Activated CD8-positive, alpha-beta memory T cell treated with anti-CD3 and anti-CD28 coated beads, Interleukin-2, amount 10 ng/mL, durations not matched to agents 7 days and 5 days (primary cell): ENCODE data around the gene SVBP. TPM values are rescaled to one million over a fixed set of nuclear protein-coding genes. Genes with fewer than 3 reads are reported as not detected.

Experiments used
- ATAC-seq: fragments of 150-1000 bp; cut with Tn5 transposase; one replicate; pipeline ENCODE4 v1.10.0; 2021; ENCODE audit warnings: moderate library complexity
- CTCF ChIA-PET: fragments of 350-600 bp; sonication (Branson Sonifier 250); formaldehyde crosslinking; loops from one replicate; lab custom pipeline; 2021; ENCODE audit warnings: antibody characterized with exemption; lab: Charles Lee
- DNase-seq: peaks from one replicate; pipeline ENCODE4 v3.0.0-alpha.2; 2020
- H3K27ac Mint-ChIP-seq: one replicate; pipeline ENCODE4 v1.8.0; 2021; ENCODE audit warnings: mild to moderate bottlenecking, mixed read lengths
- H3K27me3 Mint-ChIP-seq: one replicate; pipeline ENCODE4 v1.8.0; 2021; ENCODE audit warnings: mixed read lengths
- H3K36me3 Mint-ChIP-seq: one replicate; pipeline ENCODE4 v1.8.0; 2021; ENCODE audit warnings: mild to moderate bottlenecking, mixed read lengths
- H3K4me1 Mint-ChIP-seq: one replicate; pipeline ENCODE4 v1.8.0; 2021; ENCODE audit warnings: mixed read lengths
- H3K4me3 Mint-ChIP-seq: one replicate; pipeline ENCODE4 v1.8.0; 2021; ENCODE audit warnings: mild to moderate bottlenecking, moderate library complexity, mixed read lengths
- H3K9me3 Mint-ChIP-seq: one replicate; pipeline ENCODE4 v1.8.0; 2022; ENCODE audit warnings: low read depth, mixed read lengths
- total RNA-seq, 2 experiments: library from RNA; stranded (reverse); gene quantifications; one replicate each; pipeline ENCODE4 v1.2.3, GENCODE V29; 2021

The SVBP gene
- total RNA-seq, 2 experiments from 2014 or later = 11.5 to 14.8 TPM

DNA sequence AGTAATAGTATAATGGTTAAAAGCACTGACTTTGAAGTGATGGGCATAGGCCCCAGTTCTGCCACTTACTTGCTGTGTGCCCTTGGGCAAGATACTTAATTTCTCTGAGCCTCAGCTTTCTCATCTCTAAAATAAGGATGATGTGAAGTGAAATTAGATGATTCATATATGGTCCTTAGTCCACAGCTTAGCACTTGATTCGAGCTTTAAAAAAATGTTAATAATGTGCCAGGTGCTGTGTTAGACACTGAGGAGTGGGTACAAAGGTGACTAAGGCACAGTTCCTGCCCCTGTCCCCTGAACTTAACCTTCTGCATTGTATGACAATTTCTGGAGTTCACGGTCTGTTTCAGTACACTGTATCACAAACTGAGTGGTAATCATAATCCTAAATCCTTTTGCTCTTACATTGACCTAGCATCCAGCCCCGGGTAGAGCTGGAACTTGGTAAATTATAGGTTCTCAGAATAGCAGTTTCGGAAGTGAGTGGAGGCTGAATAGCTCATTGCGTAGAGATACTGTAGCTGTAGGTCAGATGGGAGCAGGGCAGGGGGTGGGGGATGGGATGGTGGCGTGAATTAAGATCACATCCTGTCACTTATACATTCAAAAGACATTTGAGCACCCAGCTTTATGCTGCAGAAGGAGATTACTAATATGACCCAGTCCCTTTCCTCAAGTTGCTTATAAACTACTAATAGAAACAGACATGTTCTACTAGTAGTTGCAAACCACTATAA lies 30.7 kb upstream of the SVBP start:
- H3K27me3 Mint-ChIP-seq = no peaks in the 10 kb centered on the region
- H3K27ac Mint-ChIP-seq = peak overlapping the region; percentile 81
- H3K9me3 Mint-ChIP-seq = peaks cover 2% of the 10 kb centered on the region
- DNase-seq (peak; percentile 61), ATAC-seq (no peak)
- peak overlapping the region; percentile 91 for H3K4me3 Mint-ChIP-seq
- H3K4me1 Mint-ChIP-seq = peaks cover 34% of the 10 kb centered on the region
- H3K36me3 Mint-ChIP-seq = peaks cover 38% of the 10 kb centered on the region
- CTCF ChIA-PET = interaction anchor here (1.0 to 3.5 kb wide), 13 partner anchors 13 to 225 kb away, joined by 3 to 19 read pairs (median 9); partner anchors contain the start of genes C1orf50, ERMAP and P3H1

DNA sequence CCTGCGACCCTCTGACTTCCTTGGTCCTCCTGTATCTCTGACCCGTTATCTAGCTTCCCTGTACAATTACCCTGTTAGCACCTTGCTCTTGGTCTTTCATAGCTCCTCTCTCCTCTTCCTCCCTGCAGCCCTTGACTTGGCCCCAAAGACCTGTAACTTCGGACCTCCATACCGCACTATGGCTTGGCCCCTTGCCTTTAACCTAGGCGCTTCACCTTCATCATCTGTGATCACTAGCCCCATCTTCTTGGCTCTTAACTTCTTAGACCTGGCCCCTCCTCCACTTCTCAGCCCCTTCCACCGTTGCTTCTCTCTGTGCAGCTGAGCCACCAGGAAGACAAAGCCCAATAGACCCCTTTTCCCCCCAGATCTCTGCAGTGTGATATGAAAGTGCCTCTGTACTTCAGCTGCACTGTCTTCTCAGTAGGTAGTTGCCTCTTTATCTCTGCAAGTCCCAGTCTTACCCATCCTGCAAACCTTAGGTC lies 30.0 kb upstream of the SVBP start:
- peaks cover 33% of the 10 kb centered on the region for H3K36me3 Mint-ChIP-seq
- no peak for DNase-seq
- ATAC-seq = no peak
- H3K9me3 Mint-ChIP-seq = peaks cover 2% of the 10 kb centered on the region
- H3K4me1 Mint-ChIP-seq = peaks cover 34% of the 10 kb centered on the region
- peak overlapping the region; percentile 91 for H3K4me3 Mint-ChIP-seq
- CTCF ChIA-PET = interaction anchor here (1.0 to 3.5 kb wide), 14 partner anchors 13 to 226 kb away, joined by 3 to 19 read pairs (median 10); partner anchors contain the start of genes C1orf50, ERMAP, P3H1 and SVBP
- H3K27me3 Mint-ChIP-seq = no peaks in the 10 kb centered on the region
- H3K27ac Mint-ChIP-seq = peak overlapping the region; percentile 81

DNA sequence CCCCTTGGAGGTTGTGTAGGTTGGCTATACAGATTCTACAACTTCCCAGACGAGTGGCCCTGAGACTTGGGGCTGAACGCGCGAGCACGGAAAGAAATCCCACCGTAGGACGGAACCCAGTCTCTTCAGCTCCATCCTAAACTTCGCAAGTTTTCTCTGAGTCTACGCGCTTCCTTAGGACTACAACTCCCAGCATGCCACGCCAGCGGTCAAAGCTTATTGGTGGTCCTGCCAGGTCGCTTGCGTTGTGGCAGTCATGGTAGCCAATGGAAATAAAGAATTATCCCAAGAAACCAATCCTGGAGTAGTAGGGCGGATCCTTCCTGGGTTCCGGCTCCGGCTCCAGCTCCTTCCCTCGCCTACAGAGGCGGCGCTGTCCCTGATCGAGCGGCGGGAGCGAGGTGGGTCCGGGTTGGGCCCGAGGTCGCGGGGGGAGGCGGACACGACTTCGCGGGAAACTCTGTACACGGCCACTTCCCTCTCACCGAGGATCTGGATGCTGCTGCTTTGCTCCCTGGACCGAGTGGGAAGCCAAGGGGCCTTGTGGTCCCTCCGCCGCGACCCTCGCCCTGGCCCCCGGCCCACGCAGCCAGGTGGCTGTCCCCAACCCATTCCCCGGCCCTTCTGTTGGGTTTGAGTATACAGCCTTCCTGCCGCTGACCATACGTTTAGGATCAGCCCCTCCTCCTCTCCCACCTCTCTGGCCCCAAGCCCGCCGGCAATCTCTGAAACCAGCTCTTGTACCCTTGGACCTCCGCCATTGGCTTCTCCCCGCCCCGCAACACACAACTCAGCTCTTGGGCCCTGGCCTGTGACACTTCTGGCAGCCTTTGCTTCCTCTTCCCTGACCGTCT lies 29.3 kb upstream of the SVBP start, which contains the start of gene ZNF691:
Gene ZNF691 (plus strand): TSS at position 357 of the 854 bp plus-strand sequence. CDS start 3,046 bp downstream, outside the sequence.
- H3K27ac Mint-ChIP-seq = peak within 1 kb of the TSS; percentile 81
- H3K27me3 Mint-ChIP-seq = no peaks in the 10 kb centered on the region
- ATAC-seq (peak; percentile 98), DNase-seq (peak; percentile 96)
- peak within 1 kb of the TSS; percentile 91 for H3K4me3 Mint-ChIP-seq
- peaks cover 34% of the 10 kb centered on the region for H3K4me1 Mint-ChIP-seq
- H3K36me3 Mint-ChIP-seq = peaks cover 28% of the 10 kb centered on the region
- H3K9me3 Mint-ChIP-seq = peaks cover 2% of the 10 kb centered on the region
- CTCF ChIA-PET = interaction anchor here (0.7 to 3.5 kb wide), 18 partner anchors 9 to 227 kb away, joined by 3 to 19 read pairs (median 6); partner anchors contain the start of genes C1orf50, ERMAP, P3H1 and SVBP

DNA sequence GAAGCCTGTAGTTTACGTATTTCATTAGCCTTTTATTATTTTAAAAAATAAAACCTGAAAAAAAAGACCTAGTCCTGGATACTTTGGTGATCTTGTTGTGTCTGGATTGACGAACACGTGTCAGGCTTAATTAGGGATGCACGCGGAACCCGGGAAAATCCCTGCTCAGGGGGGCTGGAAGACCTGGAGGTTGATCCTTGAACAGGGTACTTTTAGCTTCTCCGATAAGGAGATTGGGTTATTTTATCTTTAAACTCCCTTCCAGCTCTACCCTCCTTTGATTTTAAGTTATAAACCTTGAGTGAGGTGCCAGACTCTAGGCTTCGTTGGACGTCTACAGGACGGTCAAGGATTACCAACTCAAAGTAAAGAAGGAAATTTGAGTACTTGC lies 28.7 kb upstream of the SVBP start:
- H3K9me3 Mint-ChIP-seq = peaks cover 2% of the 10 kb centered on the region
- H3K4me1 Mint-ChIP-seq = peaks cover 34% of the 10 kb centered on the region

DNA sequence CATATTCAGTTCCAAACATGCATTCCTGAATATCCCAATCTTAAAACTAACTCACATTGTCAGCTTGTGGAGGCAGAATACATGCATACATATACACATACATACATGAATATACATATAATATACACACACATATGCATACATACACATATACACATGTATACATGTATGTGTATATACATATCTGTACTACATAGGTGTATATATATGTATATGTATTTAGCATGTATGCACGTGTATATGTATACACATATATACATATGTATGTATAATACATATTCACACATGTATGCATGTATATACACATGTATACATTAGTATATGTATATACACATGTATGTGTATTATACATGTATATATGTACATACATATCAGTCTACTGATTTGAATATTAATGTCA lies 28.0 kb upstream of the SVBP start:
- Mint-ChIP-seq H3K27ac (no peak overlapping the region), H3K4me3 (no peak overlapping the region), H3K27me3 (no peaks in the 10 kb centered on the region), H3K36me3 (peaks cover 15% of the 10 kb centered on the region), H3K9me3 (peaks cover 2% of the 10 kb centered on the region), H3K4me1 (peaks cover 34% of the 10 kb centered on the region)
- ATAC-seq (no peak), DNase-seq (no peak)
- CTCF ChIA-PET = interaction anchor here (3.5 kb wide), 1 partner anchor 21 kb away, joined by 18 read pairs; no protein-coding TSS in a partner anchor

More for the DNA sequence above, 28.7 kb upstream of the SVBP start:
- ATAC-seq = peak; percentile 13
- Mint-ChIP-seq H3K36me3 (peaks cover 22% of the 10 kb centered on the region), H3K4me3 (peak overlapping the region; percentile 91), H3K27me3 (no peaks in the 10 kb centered on the region), H3K27ac (peak overlapping the region; percentile 72)
- DNase-seq = no peak
- CTCF ChIA-PET = interaction anchor here (0.7 to 3.5 kb wide), 13 partner anchors 8 to 227 kb away, joined by 3 to 19 read pairs (median 10); partner anchors contain the start of genes C1orf50, ERMAP, P3H1 and SVBP

DNA sequence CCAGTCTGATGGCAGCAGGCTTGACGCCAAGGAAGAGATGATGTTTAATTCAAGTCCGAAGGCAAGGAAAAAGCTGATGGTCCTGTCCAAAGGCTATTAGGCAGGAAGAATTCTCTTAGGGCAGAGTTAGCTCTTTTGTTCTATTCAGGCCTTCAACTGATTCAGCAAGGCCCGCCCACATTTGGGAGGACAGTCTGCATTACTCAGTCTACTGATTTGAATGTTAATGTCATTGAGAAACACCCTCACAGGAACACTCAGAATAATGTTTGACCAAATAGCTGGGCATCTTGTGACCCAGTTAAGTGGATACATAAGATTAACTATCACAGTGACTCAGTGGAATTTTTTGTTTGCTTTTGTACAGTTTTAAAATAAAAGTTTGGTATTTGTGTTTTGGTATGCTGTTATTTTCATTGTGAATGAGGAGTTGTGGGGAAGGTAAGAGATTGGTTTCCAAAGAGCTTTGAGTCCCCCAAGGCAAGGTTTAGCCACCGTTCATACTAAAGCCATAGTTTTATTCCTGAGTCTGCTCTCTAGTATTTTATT lies 27.5 kb upstream of the SVBP start:
- Mint-ChIP-seq H3K36me3 (peaks cover 10% of the 10 kb centered on the region), H3K4me3 (no peak overlapping the region), H3K4me1 (peaks cover 30% of the 10 kb centered on the region), H3K27me3 (no peaks in the 10 kb centered on the region), H3K9me3 (no peaks in the 10 kb centered on the region), H3K27ac (no peak overlapping the region)
- no peak for DNase-seq
- CTCF ChIA-PET = no interaction called here
- ATAC-seq = no peak

DNA sequence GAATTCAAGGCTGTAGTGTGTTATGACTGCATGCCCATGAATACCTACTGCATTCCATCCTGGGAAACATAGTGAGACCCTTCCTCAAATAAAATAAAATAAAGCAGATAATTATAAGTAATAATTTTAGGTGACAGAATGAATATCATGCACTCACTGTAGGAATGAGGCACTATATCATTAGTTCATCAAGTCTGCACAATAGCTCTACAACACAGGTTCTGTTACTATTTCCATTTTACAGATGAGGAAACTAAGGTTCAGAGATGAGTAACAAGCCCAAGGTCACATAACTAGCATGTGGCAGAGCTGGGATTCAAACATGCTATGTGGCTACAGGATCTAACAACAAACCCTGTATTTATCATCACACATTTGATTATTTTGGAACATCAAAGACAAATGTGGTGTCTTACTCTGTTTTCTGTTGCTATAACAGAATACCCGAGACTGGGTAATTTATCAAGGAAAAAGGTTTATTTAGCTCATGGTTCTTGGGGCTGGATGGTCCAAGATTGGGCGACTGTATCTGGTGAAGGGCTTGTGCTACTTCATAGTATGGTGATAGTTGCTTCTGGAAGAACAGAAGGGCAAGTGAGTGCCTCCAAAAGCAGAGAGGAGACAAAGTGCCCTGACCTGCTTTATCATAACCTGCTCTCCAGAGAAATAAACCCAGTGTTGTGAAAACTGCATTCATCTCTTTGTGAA lies 24.4 kb upstream of the SVBP start:
- H3K9me3 Mint-ChIP-seq = no peaks in the 10 kb centered on the region
- no peaks in the 10 kb centered on the region for H3K36me3 Mint-ChIP-seq
- no peak overlapping the region for H3K27ac Mint-ChIP-seq
- no peaks in the 10 kb centered on the region for H3K27me3 Mint-ChIP-seq
- H3K4me1 Mint-ChIP-seq = peaks cover 5% of the 10 kb centered on the region
- ATAC-seq = no peak
- CTCF ChIA-PET = no interaction called here
- DNase-seq = no peak
- H3K4me3 Mint-ChIP-seq = no peak overlapping the region

DNA sequence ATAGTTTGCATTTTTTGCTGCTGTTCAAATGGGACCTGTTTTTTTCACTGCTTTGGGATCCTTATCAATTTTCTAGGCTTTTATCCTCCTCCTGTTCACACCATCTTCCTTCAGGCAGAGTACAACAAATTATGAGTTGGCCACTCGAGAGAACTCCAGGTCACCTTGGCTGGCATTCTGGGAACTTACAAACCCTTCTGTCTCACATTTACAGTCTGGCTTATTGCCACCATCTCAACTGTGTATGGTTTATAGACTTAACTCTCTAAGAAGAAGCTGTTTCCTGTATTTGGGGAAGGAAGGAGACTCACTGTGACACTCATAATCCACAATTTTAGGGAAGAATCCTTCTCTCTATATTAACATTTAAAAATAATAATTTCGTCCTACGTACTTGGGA lies 23.8 kb upstream of the SVBP start:
- Mint-ChIP-seq H3K27me3 (no peaks in the 10 kb centered on the region), H3K9me3 (no peaks in the 10 kb centered on the region), H3K4me3 (no peak overlapping the region), H3K4me1 (peaks cover 3% of the 10 kb centered on the region), H3K36me3 (no peaks in the 10 kb centered on the region), H3K27ac (no peak overlapping the region)
- no peak for DNase-seq
- ATAC-seq = no peak
- CTCF ChIA-PET = no interaction called here

DNA sequence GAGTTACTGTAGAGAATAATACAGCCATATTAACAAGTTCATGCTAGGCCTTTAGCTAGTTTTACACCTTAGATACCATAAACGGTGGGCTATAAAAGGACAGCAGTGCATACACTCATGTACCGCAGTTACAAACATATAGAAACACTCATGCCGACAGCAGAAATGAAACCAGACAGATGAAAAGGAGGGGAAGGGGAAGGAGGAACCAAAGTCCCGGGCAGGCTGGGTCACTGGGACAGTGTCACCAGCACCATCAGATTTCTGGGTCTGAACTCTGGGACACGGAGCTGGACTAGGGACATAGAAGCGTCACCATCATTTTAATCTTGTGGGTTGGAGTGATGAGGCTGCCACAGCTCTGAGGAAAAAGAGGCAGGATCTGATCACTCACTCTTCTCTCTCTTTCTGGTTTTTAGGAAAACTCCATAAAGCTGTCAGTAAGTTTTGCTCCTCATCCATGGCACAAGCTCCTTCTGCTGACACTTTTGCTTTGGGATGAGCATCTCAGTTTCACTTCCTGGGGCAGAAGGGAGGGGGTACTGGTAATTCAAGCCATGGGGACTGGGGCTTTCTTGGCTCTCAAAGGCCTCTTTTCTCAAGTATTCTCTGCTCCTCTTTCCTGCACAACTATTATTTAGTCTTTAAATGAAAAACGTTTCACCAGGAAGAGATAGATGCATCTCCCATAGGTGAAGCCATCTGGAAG lies 21.4 kb upstream of the SVBP start:
- Mint-ChIP-seq H3K36me3 (no peaks in the 10 kb centered on the region), H3K4me3 (no peak overlapping the region), H3K27me3 (no peaks in the 10 kb centered on the region), H3K9me3 (no peaks in the 10 kb centered on the region), H3K4me1 (no peaks in the 10 kb centered on the region), H3K27ac (no peak overlapping the region)
- ATAC-seq (no peak), DNase-seq (no peak)
- CTCF ChIA-PET = interaction anchor here (1.0 to 1.6 kb wide), 2 partner anchors 8 to 61 kb away, joined by 4 to 5 read pairs; partner anchors contain the start of gene ZNF691

DNA sequence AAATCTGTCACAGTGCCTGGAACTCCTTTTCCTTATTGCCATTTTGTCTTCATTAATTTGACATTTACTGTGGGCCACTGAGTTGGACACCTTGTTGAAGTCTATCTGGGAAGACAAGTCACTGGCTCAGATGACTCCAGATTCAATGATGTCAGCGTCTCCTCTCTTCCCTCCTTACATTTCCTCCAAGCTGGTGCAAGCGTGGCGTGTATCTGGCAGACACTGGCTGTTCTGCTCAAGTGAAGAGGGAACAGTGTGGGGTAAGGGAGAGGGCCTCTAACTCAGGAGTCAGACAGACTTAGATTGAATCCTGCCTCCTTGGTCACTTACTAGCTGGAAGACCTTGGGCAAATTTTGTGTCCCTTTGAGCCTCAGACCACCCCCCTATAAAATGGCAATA lies 20.5 kb upstream of the SVBP start:
- no peaks in the 10 kb centered on the region for H3K4me1 Mint-ChIP-seq
- CTCF ChIA-PET = interaction anchor here (1.0 to 1.6 kb wide), 2 partner anchors 9 to 60 kb away, joined by 4 to 5 read pairs; partner anchors contain the start of gene ZNF691
- no peaks in the 10 kb centered on the region for H3K9me3 Mint-ChIP-seq

DNA sequence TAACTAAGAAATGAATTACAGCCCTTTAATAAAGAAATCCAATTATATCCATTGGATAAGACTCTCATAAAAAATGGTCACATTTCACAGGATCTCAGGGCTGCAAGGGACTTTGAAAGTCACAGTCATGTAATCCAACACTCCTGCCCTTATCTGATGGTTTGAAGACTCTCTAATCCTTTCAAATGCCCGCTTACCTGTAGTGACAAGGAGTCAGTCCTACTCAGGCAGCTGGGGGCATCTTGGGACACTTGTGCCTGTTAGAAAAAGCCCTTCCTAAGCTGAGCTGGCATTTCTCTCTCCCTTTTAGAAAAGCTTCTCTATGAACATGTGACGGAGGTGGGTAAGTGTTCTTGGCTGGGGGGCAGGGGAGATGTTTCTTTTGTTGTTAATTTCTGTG lies 18.2 kb upstream of the SVBP start:
- ATAC-seq (no peak), DNase-seq (no peak)
- H3K4me1 Mint-ChIP-seq = no peaks in the 10 kb centered on the region
- H3K9me3 Mint-ChIP-seq = no peaks in the 10 kb centered on the region
- CTCF ChIA-PET = interaction anchor here (0.9 to 2.5 kb wide), 4 partner anchors 11 to 69 kb away, joined by 3 to 9 read pairs (median 4); partner anchors contain the start of genes C1orf50, ERMAP, P3H1 and SVBP
- no peaks in the 10 kb centered on the region for H3K36me3 Mint-ChIP-seq
- H3K27ac Mint-ChIP-seq = no peak overlapping the region
- no peak overlapping the region for H3K4me3 Mint-ChIP-seq
- H3K27me3 Mint-ChIP-seq = no peaks in the 10 kb centered on the region

More for the DNA sequence above, 20.5 kb upstream of the SVBP start:
- H3K27me3 Mint-ChIP-seq = no peaks in the 10 kb centered on the region
- DNase-seq = no peak
- no peak for ATAC-seq
- no peaks in the 10 kb centered on the region for H3K36me3 Mint-ChIP-seq
- no peak overlapping the region for H3K27ac Mint-ChIP-seq
- no peak overlapping the region for H3K4me3 Mint-ChIP-seq
